Measurements from ENCODE around the gene POLA1. TPM values are rescaled to one million over a fixed set of nuclear protein-coding genes. Genes with fewer than 3 reads are reported as not detected.

Gene POLA1
- polyA plus RNA-seq, 1 donor from 2014 or later: 5.8 TPM

DNA sequence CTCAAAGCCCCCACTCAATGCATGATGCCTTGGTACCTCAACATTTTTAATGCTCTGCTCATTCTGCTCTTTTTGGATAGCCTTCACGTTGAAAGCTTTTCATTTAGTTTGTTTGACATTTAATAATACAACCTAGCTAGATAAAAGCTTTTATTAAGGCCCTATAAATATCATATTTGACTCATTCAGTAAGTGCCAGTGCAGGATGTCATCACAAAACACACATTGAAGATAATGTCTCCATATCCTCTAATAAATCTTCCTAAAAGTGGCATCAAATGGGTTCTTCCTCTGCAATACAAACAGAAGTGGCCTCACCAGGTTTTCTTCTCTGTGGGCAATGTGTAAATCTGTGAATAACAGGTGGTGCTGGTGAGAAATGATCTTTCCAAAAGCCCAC lies 34.6 kb upstream of the POLA1 start:
- Histone ChIP-seq H3K36me3 (ENCODE audit: insufficient read depth, low read length) (no peaks in the 10 kb centered on the region), H3K4me3 (ENCODE audit: low read length) (no peak overlapping the region), H3F3A (ENCODE audit: insufficient read depth, low read length, poor library complexity, severe bottlenecking) (no peaks in the 10 kb centered on the region), H3K9me2 (ENCODE audit: insufficient read depth, low read length) (no peaks in the 10 kb centered on the region), H3K4me2 (ENCODE audit: low read length) (no peak overlapping the region), H3K9me3 (ENCODE audit: low read length) (no peaks in the 10 kb centered on the region), H4K20me1 (ENCODE audit: insufficient read depth) (no peaks in the 10 kb centered on the region), H3K27ac (ENCODE audit: low read length) (no peak overlapping the region), H3K79me2 (replicated peaks; ENCODE audit: insufficient read depth, low read length) (no peaks in the 10 kb centered on the region), H3K9ac (ENCODE audit: low read length) (no peak overlapping the region), H2AFZ (ENCODE audit: low read depth, low read length) (no peak overlapping the region), H3K27me3 (ENCODE audit: insufficient read depth, low read depth, low read length) (no peaks in the 10 kb centered on the region)
- TF ChIP-seq EZH2 (IDR thresholded peaks at IDR 0.05; ENCODE audit: borderline replicate concordance, insufficient read depth, low read length, poor library complexity, severe bottlenecking) (no peak), EP300 (conservative IDR thresholded peaks at IDR 0.05; ENCODE audit: poor library complexity, severe bottlenecking) (no peak), SMC3 (conservative IDR thresholded peaks at IDR 0.05; ENCODE audit: poor library complexity) (no peak), TAF1 (IDR thresholded peaks at IDR 0.05; ENCODE audit: low read depth) (no peak), POLR2AphosphoS5 (IDR thresholded peaks at IDR 0.05) (no peak), RAD21 (conservative IDR thresholded peaks at IDR 0.05) (no peak), MXI1 (conservative IDR thresholded peaks at IDR 0.05; ENCODE audit: poor library complexity, severe bottlenecking) (no peak)
- TF ChIP-seq, protein P1, sequence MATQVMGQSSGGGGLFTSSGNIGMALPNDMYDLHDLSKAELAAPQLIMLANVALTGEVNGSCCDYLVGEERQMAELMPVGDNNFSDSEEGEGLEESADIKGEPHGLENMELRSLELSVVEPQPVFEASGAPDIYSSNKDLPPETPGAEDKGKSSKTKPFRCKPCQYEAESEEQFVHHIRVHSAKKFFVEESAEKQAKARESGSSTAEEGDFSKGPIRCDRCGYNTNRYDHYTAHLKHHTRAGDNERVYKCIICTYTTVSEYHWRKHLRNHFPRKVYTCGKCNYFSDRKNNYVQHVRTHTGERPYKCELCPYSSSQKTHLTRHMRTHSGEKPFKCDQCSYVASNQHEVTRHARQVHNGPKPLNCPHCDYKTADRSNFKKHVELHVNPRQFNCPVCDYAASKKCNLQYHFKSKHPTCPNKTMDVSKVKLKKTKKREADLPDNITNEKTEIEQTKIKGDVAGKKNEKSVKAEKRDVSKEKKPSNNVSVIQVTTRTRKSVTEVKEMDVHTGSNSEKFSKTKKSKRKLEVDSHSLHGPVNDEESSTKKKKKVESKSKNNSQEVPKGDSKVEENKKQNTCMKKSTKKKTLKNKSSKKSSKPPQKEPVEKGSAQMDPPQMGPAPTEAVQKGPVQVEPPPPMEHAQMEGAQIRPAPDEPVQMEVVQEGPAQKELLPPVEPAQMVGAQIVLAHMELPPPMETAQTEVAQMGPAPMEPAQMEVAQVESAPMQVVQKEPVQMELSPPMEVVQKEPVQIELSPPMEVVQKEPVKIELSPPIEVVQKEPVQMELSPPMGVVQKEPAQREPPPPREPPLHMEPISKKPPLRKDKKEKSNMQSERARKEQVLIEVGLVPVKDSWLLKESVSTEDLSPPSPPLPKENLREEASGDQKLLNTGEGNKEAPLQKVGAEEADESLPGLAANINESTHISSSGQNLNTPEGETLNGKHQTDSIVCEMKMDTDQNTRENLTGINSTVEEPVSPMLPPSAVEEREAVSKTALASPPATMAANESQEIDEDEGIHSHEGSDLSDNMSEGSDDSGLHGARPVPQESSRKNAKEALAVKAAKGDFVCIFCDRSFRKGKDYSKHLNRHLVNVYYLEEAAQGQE (IDR thresholded peaks at IDR 0.05; ENCODE audit: borderline replicate concordance): no peak
- TF ChIP-seq, protein P2, sequence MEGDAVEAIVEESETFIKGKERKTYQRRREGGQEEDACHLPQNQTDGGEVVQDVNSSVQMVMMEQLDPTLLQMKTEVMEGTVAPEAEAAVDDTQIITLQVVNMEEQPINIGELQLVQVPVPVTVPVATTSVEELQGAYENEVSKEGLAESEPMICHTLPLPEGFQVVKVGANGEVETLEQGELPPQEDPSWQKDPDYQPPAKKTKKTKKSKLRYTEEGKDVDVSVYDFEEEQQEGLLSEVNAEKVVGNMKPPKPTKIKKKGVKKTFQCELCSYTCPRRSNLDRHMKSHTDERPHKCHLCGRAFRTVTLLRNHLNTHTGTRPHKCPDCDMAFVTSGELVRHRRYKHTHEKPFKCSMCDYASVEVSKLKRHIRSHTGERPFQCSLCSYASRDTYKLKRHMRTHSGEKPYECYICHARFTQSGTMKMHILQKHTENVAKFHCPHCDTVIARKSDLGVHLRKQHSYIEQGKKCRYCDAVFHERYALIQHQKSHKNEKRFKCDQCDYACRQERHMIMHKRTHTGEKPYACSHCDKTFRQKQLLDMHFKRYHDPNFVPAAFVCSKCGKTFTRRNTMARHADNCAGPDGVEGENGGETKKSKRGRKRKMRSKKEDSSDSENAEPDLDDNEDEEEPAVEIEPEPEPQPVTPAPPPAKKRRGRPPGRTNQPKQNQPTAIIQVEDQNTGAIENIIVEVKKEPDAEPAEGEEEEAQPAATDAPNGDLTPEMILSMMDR (IDR thresholded peaks at IDR 0.05; ENCODE audit: poor library complexity, severe bottlenecking): no peak

DNA sequence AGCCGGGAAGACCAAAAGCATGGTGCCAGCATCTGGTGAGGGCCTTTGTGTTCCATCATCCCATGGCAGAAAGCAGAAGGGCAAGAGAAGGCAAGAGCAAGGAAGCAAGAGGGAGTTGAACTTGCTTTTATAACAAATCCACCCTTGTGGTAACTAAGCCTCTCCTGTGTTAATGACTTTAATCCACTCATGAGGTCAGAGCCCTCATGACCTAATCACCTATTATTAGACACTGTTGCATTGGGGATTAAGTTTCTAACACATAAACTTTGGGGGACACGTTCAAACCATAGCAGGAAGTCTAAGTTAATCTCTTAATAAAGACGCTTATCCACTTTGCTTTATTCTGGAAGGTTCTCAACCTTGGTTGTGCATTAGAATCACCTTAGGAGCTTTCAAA lies 34.1 kb upstream of the POLA1 start:
- Histone ChIP-seq H3K79me2 (replicated peaks; ENCODE audit: insufficient read depth, low read length) (no peaks in the 10 kb centered on the region), H3K4me3 (ENCODE audit: low read length) (no peak overlapping the region), H3K9me3 (ENCODE audit: low read length) (no peaks in the 10 kb centered on the region), H3K36me3 (ENCODE audit: insufficient read depth, low read length) (no peaks in the 10 kb centered on the region), H2AFZ (ENCODE audit: low read depth, low read length) (no peak overlapping the region), H4K20me1 (ENCODE audit: insufficient read depth) (no peaks in the 10 kb centered on the region), H3K4me2 (ENCODE audit: low read length) (no peak overlapping the region), H3F3A (ENCODE audit: insufficient read depth, low read length, poor library complexity, severe bottlenecking) (no peaks in the 10 kb centered on the region), H3K27ac (ENCODE audit: low read length) (no peak overlapping the region), H3K9me2 (ENCODE audit: insufficient read depth, low read length) (no peaks in the 10 kb centered on the region), H3K27me3 (ENCODE audit: insufficient read depth, low read depth, low read length) (no peaks in the 10 kb centered on the region), H3K9ac (ENCODE audit: low read length) (no peak overlapping the region)
- TF ChIP-seq EP300 (conservative IDR thresholded peaks at IDR 0.05; ENCODE audit: poor library complexity, severe bottlenecking): no peak
- no peak for TF ChIP-seq SMC3 (conservative IDR thresholded peaks at IDR 0.05; ENCODE audit: poor library complexity)
- TF ChIP-seq, protein P2 (IDR thresholded peaks at IDR 0.05; ENCODE audit: poor library complexity, severe bottlenecking): no peak
- no peak for TF ChIP-seq RAD21 (conservative IDR thresholded peaks at IDR 0.05)
- TF ChIP-seq EZH2 (IDR thresholded peaks at IDR 0.05; ENCODE audit: borderline replicate concordance, insufficient read depth, low read length, poor library complexity, severe bottlenecking): no peak
- no peak for TF ChIP-seq MXI1 (conservative IDR thresholded peaks at IDR 0.05; ENCODE audit: poor library complexity, severe bottlenecking)
- TF ChIP-seq, protein P1 (IDR thresholded peaks at IDR 0.05; ENCODE audit: borderline replicate concordance): no peak
- no peak for TF ChIP-seq TAF1 (IDR thresholded peaks at IDR 0.05; ENCODE audit: low read depth)
- TF ChIP-seq POLR2AphosphoS5 (IDR thresholded peaks at IDR 0.05): no peak
